Measurements from ENCODE around the gene CDH15. TPM values are rescaled to one million over a fixed set of nuclear protein-coding genes. Genes with fewer than 3 reads are reported as not detected.

The CDH15 gene
- total and polyA plus RNA-seq, 9 of the 15 experiments (the other 6 are each of a cell fraction or from before 2014, with no cell fraction given) = 0.07 to 0.18 TPM; not detected in 7

- Histone ChIP-seq H3K27me3 (ENCODE audit: control insufficient read depth in 2 of 2, insufficient read depth in 2 of 2, low read length in 2 of 2) (peaks cover 0 to 19% of the 10 kb centered on the region in 2 experiments; a peak in 2 of 5 replicates), H3K4me2 (ENCODE audit: insufficient read depth, low read length) (no peak overlapping the region), H3K9me3 (replicated peaks; ENCODE audit: control insufficient read depth, insufficient read depth, low read depth, low read length) (no peaks in the 10 kb centered on the region), H3K9ac (ENCODE audit: insufficient read depth in 1 of 2, low read depth in 2 of 2, low read length in 2 of 2) (peak overlapping the region in 1 of 2 experiments; percentile 91; a peak in 2 of 4 replicates), H2AFZ (ENCODE audit: low read depth, low read length) (no peak overlapping the region), H3K4me1 (replicated peaks in 1 of 2; ENCODE audit: control insufficient read depth in 2 of 2, insufficient read depth in 2 of 2, low read length in 2 of 2) (peaks cover 10 to 96% of the 10 kb centered on the region in 2 experiments; a peak in 4 of 5 replicates), H3K27ac (ENCODE audit: extremely low read depth, low read depth, low read length) (no peak overlapping the region), H3K9me1 (ENCODE audit: control insufficient read depth, insufficient read depth, low read length) (no peaks in the 10 kb centered on the region), H3K4me3 (no peak overlapping the region), H4K20me1 (replicated peaks; ENCODE audit: control insufficient read depth, insufficient read depth, low read length) (peaks cover 3% of the 10 kb centered on the region; the same call in 1 of the 2 replicates), H3K36me3 (ENCODE audit: control insufficient read depth, insufficient read depth, low read length) (no peaks in the 10 kb centered on the region), H3K79me2 (ENCODE audit: control insufficient read depth, insufficient read depth, low read length) (no peaks in the 10 kb centered on the region)
- intact Hi-C loops (cut with micrococcal nuclease) (no loop called here), in situ Hi-C loops (cut with MboI) (no loop called here)
- ATAC-seq = no peak
- no TSS peak for BruUV-seq (replicated peaks)
- no peak for DNase-seq (ENCODE audit: extremely low read depth in 1 of 4, low spot score in 3 of 4)
- no peak for FAIRE-seq
- ChIA-PET CTCF (ENCODE audit: low intra/inter-chr PET ratio) (no interaction called here), POLR2A (interaction anchor here (1.0 to 1.2 kb wide), 2 partner anchors 346 to 370 kb away, joined by 3 read pairs; no protein-coding TSS in a partner anchor)
- 32% methylated on average over 10 of the region's 13 CpGs for WGBS (ENCODE audit: insufficient coverage, low coverage, missing lambda C conversion rate)
- TF ChIP-seq COPS2 (conservative IDR thresholded peaks at IDR 0.05) (no peak), RHOXF2B (CRISPR knock-in tag; conservative IDR thresholded peaks at IDR 0.05) (no peak), HNRNPL (IDR thresholded peaks at IDR 0.05; ENCODE audit: low read depth, low read length) (no peak), ZNF23 (CRISPR knock-in tag; IDR thresholded peaks at IDR 0.05) (no peak), NCOA6 (IDR thresholded peaks at IDR 0.05) (no peak), TCF3 (CRISPR knock-in tag; IDR thresholded peaks at IDR 0.05) (no peak), ZNF764 (CRISPR knock-in tag; IDR thresholded peaks at IDR 0.05; ENCODE audit: low read depth) (no peak), ZNF124 (CRISPR knock-in tag; IDR thresholded peaks at IDR 0.05) (no peak), GATAD2B (IDR thresholded peaks at IDR 0.05; ENCODE audit: borderline replicate concordance) (no peak), SAP30 (IDR thresholded peaks at IDR 0.05; ENCODE audit: borderline replicate concordance, insufficient read depth, low read depth, low read length, poor library complexity, severe bottlenecking) (no peak), RBBP5 (IDR thresholded peaks at IDR 0.05; ENCODE audit: borderline replicate concordance, insufficient read depth, low read length, poor library complexity, severe bottlenecking) (no peak), ZNF766 (CRISPR knock-in tag; conservative IDR thresholded peaks at IDR 0.05) (no peak), TAF15 (IDR thresholded peaks at IDR 0.05; ENCODE audit: low read depth, low read length) (no peak)
- TF ChIP-seq, protein P1, sequence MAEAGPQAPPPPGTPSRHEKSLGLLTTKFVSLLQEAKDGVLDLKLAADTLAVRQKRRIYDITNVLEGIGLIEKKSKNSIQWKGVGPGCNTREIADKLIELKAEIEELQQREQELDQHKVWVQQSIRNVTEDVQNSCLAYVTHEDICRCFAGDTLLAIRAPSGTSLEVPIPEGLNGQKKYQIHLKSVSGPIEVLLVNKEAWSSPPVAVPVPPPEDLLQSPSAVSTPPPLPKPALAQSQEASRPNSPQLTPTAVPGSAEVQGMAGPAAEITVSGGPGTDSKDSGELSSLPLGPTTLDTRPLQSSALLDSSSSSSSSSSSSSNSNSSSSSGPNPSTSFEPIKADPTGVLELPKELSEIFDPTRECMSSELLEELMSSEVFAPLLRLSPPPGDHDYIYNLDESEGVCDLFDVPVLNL (CRISPR knock-in tag; IDR thresholded peaks at IDR 0.05; ENCODE audit: low read depth) = no peak
- TF ChIP-seq, protein P2, sequence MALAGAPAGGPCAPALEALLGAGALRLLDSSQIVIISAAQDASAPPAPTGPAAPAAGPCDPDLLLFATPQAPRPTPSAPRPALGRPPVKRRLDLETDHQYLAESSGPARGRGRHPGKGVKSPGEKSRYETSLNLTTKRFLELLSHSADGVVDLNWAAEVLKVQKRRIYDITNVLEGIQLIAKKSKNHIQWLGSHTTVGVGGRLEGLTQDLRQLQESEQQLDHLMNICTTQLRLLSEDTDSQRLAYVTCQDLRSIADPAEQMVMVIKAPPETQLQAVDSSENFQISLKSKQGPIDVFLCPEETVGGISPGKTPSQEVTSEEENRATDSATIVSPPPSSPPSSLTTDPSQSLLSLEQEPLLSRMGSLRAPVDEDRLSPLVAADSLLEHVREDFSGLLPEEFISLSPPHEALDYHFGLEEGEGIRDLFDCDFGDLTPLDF (CRISPR knock-in tag; IDR thresholded peaks at IDR 0.05) = no peak
- TF ChIP-seq, protein P3, sequence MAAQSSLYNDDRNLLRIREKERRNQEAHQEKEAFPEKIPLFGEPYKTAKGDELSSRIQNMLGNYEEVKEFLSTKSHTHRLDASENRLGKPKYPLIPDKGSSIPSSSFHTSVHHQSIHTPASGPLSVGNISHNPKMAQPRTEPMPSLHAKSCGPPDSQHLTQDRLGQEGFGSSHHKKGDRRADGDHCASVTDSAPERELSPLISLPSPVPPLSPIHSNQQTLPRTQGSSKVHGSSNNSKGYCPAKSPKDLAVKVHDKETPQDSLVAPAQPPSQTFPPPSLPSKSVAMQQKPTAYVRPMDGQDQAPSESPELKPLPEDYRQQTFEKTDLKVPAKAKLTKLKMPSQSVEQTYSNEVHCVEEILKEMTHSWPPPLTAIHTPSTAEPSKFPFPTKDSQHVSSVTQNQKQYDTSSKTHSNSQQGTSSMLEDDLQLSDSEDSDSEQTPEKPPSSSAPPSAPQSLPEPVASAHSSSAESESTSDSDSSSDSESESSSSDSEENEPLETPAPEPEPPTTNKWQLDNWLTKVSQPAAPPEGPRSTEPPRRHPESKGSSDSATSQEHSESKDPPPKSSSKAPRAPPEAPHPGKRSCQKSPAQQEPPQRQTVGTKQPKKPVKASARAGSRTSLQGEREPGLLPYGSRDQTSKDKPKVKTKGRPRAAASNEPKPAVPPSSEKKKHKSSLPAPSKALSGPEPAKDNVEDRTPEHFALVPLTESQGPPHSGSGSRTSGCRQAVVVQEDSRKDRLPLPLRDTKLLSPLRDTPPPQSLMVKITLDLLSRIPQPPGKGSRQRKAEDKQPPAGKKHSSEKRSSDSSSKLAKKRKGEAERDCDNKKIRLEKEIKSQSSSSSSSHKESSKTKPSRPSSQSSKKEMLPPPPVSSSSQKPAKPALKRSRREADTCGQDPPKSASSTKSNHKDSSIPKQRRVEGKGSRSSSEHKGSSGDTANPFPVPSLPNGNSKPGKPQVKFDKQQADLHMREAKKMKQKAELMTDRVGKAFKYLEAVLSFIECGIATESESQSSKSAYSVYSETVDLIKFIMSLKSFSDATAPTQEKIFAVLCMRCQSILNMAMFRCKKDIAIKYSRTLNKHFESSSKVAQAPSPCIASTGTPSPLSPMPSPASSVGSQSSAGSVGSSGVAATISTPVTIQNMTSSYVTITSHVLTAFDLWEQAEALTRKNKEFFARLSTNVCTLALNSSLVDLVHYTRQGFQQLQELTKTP (IDR thresholded peaks at IDR 0.05; ENCODE audit: low read depth in 1 of 2, partially characterized antibody in 2 of 2) = no peak
These were observed 1.1 kb downstream of the CDH15 start for GRCh38 chr16:89172528-89173173.

All from K562 (cell line).